Measurements from ENCODE around the gene TPM1. TPM values are rescaled to one million over a fixed set of nuclear protein-coding genes. Genes with fewer than 3 reads are reported as not detected.

The TPM1 gene
- total and polyA plus RNA-seq, 9 of the 15 experiments (the other 6 are each of a cell fraction or from before 2014, with no cell fraction given): 8.1 to 53.9 (median 43.1) TPM

GRCh38 chr15:63028442-63029110 is 14.0 kb upstream of the TPM1 start:
- Histone ChIP-seq H3K9ac (ENCODE audit: insufficient read depth in 1 of 2, low read depth in 2 of 2, low read length in 2 of 2) (no peak overlapping the region), H3K27me3 (ENCODE audit: control insufficient read depth in 2 of 2, insufficient read depth in 2 of 2, low read length in 2 of 2) (peaks cover 20 to 37% of the 10 kb centered on the region in 2 experiments), H2AFZ (ENCODE audit: low read depth, low read length) (no peak overlapping the region), H3K9me3 (replicated peaks; ENCODE audit: control insufficient read depth, insufficient read depth, low read depth, low read length) (no peaks in the 10 kb centered on the region), H3K4me2 (ENCODE audit: insufficient read depth, low read length) (no peak overlapping the region), H3K9me1 (ENCODE audit: control insufficient read depth, insufficient read depth, low read length) (peaks cover 3% of the 10 kb centered on the region), H3K36me3 (ENCODE audit: control insufficient read depth, insufficient read depth, low read length) (no peaks in the 10 kb centered on the region), H3K79me2 (ENCODE audit: control insufficient read depth, insufficient read depth, low read length) (no peaks in the 10 kb centered on the region), H3K4me1 (replicated peaks in 1 of 2; ENCODE audit: control insufficient read depth in 2 of 2, insufficient read depth in 2 of 2, low read length in 2 of 2) (no peaks in the 10 kb centered on the region), H3K27ac (ENCODE audit: extremely low read depth, low read depth, low read length) (no peak overlapping the region), H3K4me3 (no peak overlapping the region), H4K20me1 (replicated peaks; ENCODE audit: control insufficient read depth, insufficient read depth, low read length) (no peaks in the 10 kb centered on the region)
- 0% methylated on average over 5 of the region's 5 CpGs for WGBS (ENCODE audit: insufficient coverage, low coverage, missing lambda C conversion rate)
- FAIRE-seq: no peak
- no peak for ATAC-seq
- no peak for DNase-seq (ENCODE audit: extremely low read depth in 1 of 4, low spot score in 3 of 4)
- POLR2A ChIA-PET: no interaction called here
- in situ Hi-C loops (cut with MboI): no loop called here
- intact Hi-C loops (cut with micrococcal nuclease): no loop called here
- BruUV-seq (replicated peaks): no TSS peak
- CTCF ChIA-PET (ENCODE audit: low intra/inter-chr PET ratio): no interaction called here
- TF ChIP-seq EP300 (IDR thresholded peaks at IDR 0.05; ENCODE audit: low read length) (no peak), PTRF (tag; IDR thresholded peaks at IDR 0.05) (no peak), MED1 (CRISPR knock-in tag; IDR thresholded peaks at IDR 0.05; ENCODE audit: borderline replicate concordance) (no peak), CGGBP1 (CRISPR knock-in tag; IDR thresholded peaks at IDR 0.05) (no peak), RBBP5 (IDR thresholded peaks at IDR 0.05; ENCODE audit: borderline replicate concordance, insufficient read depth, low read length, poor library complexity, severe bottlenecking) (no peak), ARID3B (CRISPR knock-in tag; IDR thresholded peaks at IDR 0.05; ENCODE audit: borderline replicate concordance) (no peak), E2F1 (CRISPR knock-in tag; IDR thresholded peaks at IDR 0.05) (no peak), ZNF408 (CRISPR knock-in tag; IDR thresholded peaks at IDR 0.05; ENCODE audit: low read depth) (no peak), CREB3L1 (IDR thresholded peaks at IDR 0.05; ENCODE audit: borderline replicate concordance, low read depth) (no peak), POLR2A (conservative IDR thresholded peaks at IDR 0.05) (no peak), SMARCC2 (IDR thresholded peaks at IDR 0.05; ENCODE audit: low read depth) (no peak), TOE1 (IDR thresholded peaks at IDR 0.05; ENCODE audit: borderline replicate concordance) (no peak), TOE1 (CRISPR knock-in tag; IDR thresholded peaks at IDR 0.05; ENCODE audit: borderline replicate concordance, low read depth) (no peak), RBM34 (IDR thresholded peaks at IDR 0.05; ENCODE audit: borderline replicate concordance, insufficient read depth, low read length) (no peak)
